Myocyte (in vitro differentiated cells): ENCODE data around the gene TRIM26. TPM values are rescaled to one million over a fixed set of nuclear protein-coding genes. Genes with fewer than 3 reads are reported as not detected.

Experiments
- total RNA-seq: library from RNA; depleted of rRNA; stranded (reverse); fragments of >200 nt; gene quantifications from 2 replicates; pipeline ENCODE4 v1.2.3, GENCODE V29; 2014

Gene TRIM26
- total RNA-seq, 1 donor from 2014 or later: 22.4 TPM

Other genes with a start within 250 kb of the TRIM26 start
- 17.9 and 20.2 TPM in 2 replicates for gene POLR1H, start 152.1 kb downstream of the TRIM26 start, total RNA-seq
- gene PPP1R11, start 146.2 kb downstream of the TRIM26 start, total RNA-seq: 35.1 and 37.9 TPM in 2 replicates
- not detected in 2 replicates for gene RNF39, start 137.6 kb downstream of the TRIM26 start, total RNA-seq
- gene TRIM31, start 100.3 kb downstream of the TRIM26 start, total RNA-seq: not detected in 2 replicates
- not detected in 2 replicates for gene TRIM40, start 77.3 kb downstream of the TRIM26 start, total RNA-seq
- not detected in 2 replicates for gene TRIM10, start 52.2 kb downstream of the TRIM26 start, total RNA-seq
- not detected in 2 replicates for gene TRIM15, start 49.9 kb downstream of the TRIM26 start, total RNA-seq
- gene TRIM39, start 113.5 kb upstream of the TRIM26 start, total RNA-seq: 11.6 and 12.9 TPM in 2 replicates
- gene RPP21, start 131.8 kb upstream of the TRIM26 start, total RNA-seq: 11.2 and 24.6 TPM in 2 replicates